ENCODE measurements around the gene TEDC1. TPM values are rescaled to one million over a fixed set of nuclear protein-coding genes. Genes with fewer than 3 reads are reported as not detected.

Gene TEDC1
- total RNA-seq, 1 donor from 2014 or later, result 18.1 TPM

- H3K9me3 Mint-ChIP-seq, result no peaks in the 10 kb centered on the region
- peak within 1 kb of the TSS; percentile 72 for H3K4me3 Mint-ChIP-seq
- peaks cover 3% of the 10 kb centered on the region for H3K27me3 Mint-ChIP-seq
- ChIA-PET POLR2A (interaction anchor here (0.9 kb wide), 1 partner anchor 15 kb away, joined by 3 read pairs; no protein-coding TSS in a partner anchor), CTCF (no interaction called here)
- peak; percentile 38 for ATAC-seq (ENCODE audit: low read depth)
- H3K27ac Mint-ChIP-seq, result no peak within 1 kb of the TSS
- DNase-seq, result peak; percentile 32
- peaks cover 37% of the 10 kb centered on the region for H3K4me1 Mint-ChIP-seq
- intact Hi-C loops (cut with micrococcal nuclease), result loop anchor here (5.0 kb wide), 1 partner anchor 57 kb away; the partner anchor contains the start of gene MTA1
- no peak for TF ChIP-seq CTCF (IDR thresholded peaks at IDR 0.05)
- H3K36me3 Mint-ChIP-seq (ENCODE audit: low read depth), result peaks cover 4% of the 10 kb centered on the region
Measured at GRCh38 chr14:105474483-105475268, 16.4 kb upstream of the TEDC1 start, which contains the start of gene CRIP2. Gene CRIP2, plus strand, starts transcription at chr14:105474821. Its CDS starts 42 bp downstream, at chr14:105474863.

GRCh38 chr14:105475269-105476096 is 15.6 kb upstream of the TEDC1 start:
- ChIA-PET POLR2A (no interaction called here), CTCF (interaction anchor here (1.1 kb wide), 1 partner anchor 14 kb away, joined by 3 read pairs; no protein-coding TSS in a partner anchor)
- DNase-seq, result no peak
- intact Hi-C loops (cut with micrococcal nuclease), result loop anchor here (2.0 to 5.0 kb wide), 2 partner anchors 15 to 58 kb away; partner anchors contain the start of genes MTA1 and TEDC1
- H3K4me1 Mint-ChIP-seq, result peaks cover 45% of the 10 kb centered on the region
- no peak for ATAC-seq (ENCODE audit: low read depth)
- TF ChIP-seq CTCF (IDR thresholded peaks at IDR 0.05), result no peak
- peaks cover 3% of the 10 kb centered on the region for H3K27me3 Mint-ChIP-seq
- H3K4me3 Mint-ChIP-seq, result peak overlapping the region; percentile 72
- H3K27ac Mint-ChIP-seq, result no peak overlapping the region
- no peaks in the 10 kb centered on the region for H3K9me3 Mint-ChIP-seq
- H3K36me3 Mint-ChIP-seq (ENCODE audit: low read depth), result no peaks in the 10 kb centered on the region

GRCh38 chr14:105476097-105476830 is 14.8 kb upstream of the TEDC1 start:
- peaks cover 53% of the 10 kb centered on the region for H3K4me1 Mint-ChIP-seq
- intact Hi-C loops (cut with micrococcal nuclease), result loop anchor here (2.0 to 5.0 kb wide), 2 partner anchors 15 to 59 kb away; partner anchors contain the start of genes MTA1 and TEDC1
- TF ChIP-seq CTCF (IDR thresholded peaks at IDR 0.05), result no peak
- ATAC-seq (ENCODE audit: low read depth) (no peak), DNase-seq (no peak)
- ChIA-PET POLR2A (interaction anchor here (1.1 kb wide), 2 partner anchors 10 to 11 kb away, joined by 4 read pairs; partner anchors contain the start of gene CRIP1), CTCF (interaction anchor here (1.1 kb wide), 1 partner anchor 13 kb away, joined by 3 read pairs; no protein-coding TSS in a partner anchor)
- no peaks in the 10 kb centered on the region for H3K9me3 Mint-ChIP-seq
- H3K27me3 Mint-ChIP-seq, result peaks cover 3% of the 10 kb centered on the region
- H3K36me3 Mint-ChIP-seq (ENCODE audit: low read depth), result no peaks in the 10 kb centered on the region
- no peak overlapping the region for H3K27ac Mint-ChIP-seq
- H3K4me3 Mint-ChIP-seq, result peak overlapping the region; percentile 72

GRCh38 chr14:105476831-105477659 is 14.0 kb upstream of the TEDC1 start:
- no peak for ATAC-seq (ENCODE audit: low read depth)
- no peaks in the 10 kb centered on the region for H3K9me3 Mint-ChIP-seq
- CTCF ChIA-PET, result interaction anchor here (1.1 kb wide), 1 partner anchor 13 kb away, joined by 3 read pairs; no protein-coding TSS in a partner anchor
- H3K36me3 Mint-ChIP-seq (ENCODE audit: low read depth), result no peaks in the 10 kb centered on the region
- DNase-seq, result no peak
- POLR2A ChIA-PET, result interaction anchor here (0.8 to 1.1 kb wide), 3 partner anchors 9 to 10 kb away, joined by 3 to 4 read pairs (median 4); partner anchors contain the start of gene CRIP1
- H3K4me3 Mint-ChIP-seq, result peak overlapping the region; percentile 13
- no peak for TF ChIP-seq CTCF (IDR thresholded peaks at IDR 0.05)
- intact Hi-C loops (cut with micrococcal nuclease), result loop anchor here (2.0 to 5.0 kb wide), 2 partner anchors 14 to 60 kb away; partner anchors contain the start of genes MTA1 and TEDC1
- peaks cover 3% of the 10 kb centered on the region for H3K27me3 Mint-ChIP-seq
- H3K4me1 Mint-ChIP-seq, result peaks cover 57% of the 10 kb centered on the region
- no peak overlapping the region for H3K27ac Mint-ChIP-seq
